Activated CD4-positive, CD25-positive, alpha-beta regulatory T cell (primary cell): ENCODE results near the gene ZGPAT.
A peak's percentile ranks its signal among the peaks of the same experiment; 100 is the strongest.

Source experiments
- DNase-seq, 4 experiments: peaks; one replicate each; lab custom pipeline; 2025; lab: John Stamatoyannopoulos, UW

ZGPAT gene

DNA sequence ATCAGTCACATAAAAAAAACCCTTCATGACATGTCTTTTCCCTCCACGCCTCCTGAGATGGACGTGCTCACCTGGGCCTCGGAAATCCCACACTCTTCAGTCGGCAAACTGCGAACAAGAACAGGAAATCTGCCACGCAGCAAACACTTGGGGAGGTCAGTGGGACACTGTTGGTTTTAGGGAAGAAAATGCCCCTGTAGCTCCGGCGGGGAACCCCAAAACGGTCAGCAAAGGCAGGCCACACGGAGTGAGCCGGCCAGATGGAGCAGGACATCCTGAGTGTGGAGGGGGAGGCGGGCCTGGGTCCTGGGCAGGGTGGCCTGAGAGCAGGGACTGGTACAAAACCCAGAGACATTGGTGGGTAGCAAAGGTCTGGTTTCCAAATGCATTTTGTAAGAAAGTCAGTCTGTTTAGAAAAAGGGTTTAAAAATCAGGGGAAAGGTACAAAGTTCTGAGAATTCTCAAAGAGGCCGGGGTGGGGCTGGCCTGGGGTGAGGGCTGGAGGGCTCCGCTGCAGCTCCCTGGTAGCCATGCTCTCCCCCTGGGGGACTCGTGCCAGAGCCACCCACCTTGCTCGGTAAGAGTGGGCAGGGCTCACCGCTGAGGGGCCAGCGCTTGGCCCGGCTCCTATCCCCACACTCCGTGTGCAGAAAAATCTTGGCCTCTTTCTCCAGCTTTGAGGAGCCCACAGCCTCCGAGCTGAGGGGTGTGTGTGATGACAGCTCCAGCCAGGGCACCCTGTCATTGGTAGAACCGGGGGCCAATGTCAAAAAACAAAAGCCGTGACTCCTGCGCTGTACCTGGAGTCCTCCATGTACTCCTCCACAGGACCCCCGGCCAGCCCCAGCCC lies 37.0 kb downstream of the ZGPAT start:
- DNase-seq: no peak

DNA sequence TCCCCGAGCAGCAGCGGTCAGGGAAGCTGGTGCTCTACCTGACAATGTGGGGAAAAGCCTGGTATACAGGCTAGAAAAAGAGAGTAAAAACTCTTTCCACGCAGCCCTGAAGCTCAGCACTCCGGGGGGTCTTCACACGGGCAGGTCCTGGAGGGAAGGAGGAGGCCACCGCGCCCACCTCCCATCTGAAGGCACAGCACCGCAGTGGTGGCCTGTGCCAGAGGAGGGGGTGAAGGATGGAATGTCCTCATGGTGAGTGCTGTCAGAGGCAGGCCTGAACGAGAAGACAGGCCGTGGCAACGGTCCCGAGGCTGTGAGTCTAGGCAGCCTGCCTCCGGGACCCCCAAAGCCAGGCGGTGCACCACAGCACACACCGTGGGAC lies 37.6 kb downstream of the ZGPAT start:
- no peak for DNase-seq

DNA sequence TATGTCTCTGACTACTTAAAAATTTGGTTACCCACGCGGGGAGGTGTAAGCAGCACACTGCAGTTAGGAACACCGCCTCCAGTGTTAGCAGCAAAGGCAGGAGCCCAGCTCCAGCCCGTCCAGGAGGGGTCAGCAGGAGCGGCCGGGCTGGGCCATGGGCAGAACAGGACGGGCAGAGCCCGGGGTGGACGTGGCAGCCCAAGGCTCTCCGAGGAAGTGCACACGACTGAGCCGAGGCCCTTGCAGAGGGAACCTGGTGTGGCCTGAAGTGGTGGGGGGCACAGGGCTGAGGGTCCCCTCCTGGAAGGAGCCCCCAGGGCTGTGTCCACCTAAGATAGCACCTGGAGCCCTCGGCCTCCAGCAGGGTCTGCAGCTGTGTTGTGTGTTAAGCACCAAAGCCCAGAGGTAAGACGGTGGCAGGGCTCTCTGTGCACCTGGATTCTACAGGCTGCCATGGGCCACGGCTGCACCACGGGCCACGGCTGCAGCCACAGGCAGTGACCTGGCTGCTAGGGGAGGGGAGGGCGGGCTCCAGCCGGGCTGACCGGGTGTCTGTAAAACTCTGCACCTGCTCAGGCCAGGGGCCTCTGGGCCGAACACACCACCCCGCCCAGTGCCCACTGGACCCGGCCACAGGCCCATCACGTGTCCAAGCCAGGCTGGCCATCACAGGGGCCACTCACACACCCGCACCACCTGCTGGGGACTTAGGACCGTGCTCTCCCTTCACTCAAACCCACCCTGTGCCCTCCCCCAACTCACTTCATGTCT lies 38.3 kb downstream of the ZGPAT start:
- DNase-seq: no peak

DNA sequence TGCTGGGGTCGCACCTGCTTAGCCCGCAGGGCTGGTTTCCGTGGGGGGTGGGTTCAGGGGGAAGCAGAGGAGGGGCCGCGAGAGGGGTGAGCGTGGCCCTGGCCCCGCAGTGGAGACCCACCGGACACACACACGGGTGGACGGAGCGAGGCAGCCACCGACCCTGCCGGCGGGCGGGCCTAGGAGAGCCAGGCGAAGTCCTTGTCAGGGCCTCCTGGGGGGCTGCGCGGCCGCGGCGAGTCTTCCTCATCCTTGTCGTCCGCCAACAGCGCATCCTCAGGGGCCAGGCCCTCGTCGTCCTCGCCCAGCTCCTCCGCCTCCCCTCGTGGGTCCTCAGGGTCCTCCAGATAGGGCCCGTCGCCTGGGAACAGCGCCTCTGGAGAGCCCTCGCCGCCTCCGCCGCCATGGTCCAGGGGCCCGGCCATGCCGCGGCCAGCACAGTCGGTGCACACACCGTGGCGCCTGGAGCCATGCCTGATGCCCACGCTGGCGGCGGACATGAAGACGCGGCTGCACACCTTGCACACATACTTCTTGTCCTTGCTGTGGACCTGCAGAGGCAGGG lies 39.0 kb downstream of the ZGPAT start:
- DNase-seq: no peak

DNA sequence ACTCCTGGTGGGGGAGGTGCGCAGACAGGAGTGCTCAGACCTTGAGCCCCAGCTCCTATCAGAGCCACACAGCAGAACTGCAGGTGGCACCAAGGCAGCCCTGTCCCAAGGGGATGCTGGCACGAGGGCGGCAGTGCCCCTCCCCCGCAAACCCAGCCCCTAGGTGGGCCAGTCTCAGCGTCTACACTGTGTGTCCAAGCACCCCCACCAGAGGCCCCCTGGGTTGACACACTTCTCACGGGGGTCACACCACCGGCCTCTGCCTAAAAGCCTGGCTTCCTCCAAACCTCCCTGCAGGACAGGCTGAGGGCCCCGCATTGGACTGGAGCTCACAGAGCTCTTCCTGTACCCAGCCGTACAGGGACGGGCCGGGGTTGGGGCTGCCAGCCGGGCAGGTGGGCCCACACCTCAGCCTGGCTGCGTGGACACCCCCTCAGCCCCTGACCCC lies 39.8 kb downstream of the ZGPAT start:
- DNase-seq: no peak

DNA sequence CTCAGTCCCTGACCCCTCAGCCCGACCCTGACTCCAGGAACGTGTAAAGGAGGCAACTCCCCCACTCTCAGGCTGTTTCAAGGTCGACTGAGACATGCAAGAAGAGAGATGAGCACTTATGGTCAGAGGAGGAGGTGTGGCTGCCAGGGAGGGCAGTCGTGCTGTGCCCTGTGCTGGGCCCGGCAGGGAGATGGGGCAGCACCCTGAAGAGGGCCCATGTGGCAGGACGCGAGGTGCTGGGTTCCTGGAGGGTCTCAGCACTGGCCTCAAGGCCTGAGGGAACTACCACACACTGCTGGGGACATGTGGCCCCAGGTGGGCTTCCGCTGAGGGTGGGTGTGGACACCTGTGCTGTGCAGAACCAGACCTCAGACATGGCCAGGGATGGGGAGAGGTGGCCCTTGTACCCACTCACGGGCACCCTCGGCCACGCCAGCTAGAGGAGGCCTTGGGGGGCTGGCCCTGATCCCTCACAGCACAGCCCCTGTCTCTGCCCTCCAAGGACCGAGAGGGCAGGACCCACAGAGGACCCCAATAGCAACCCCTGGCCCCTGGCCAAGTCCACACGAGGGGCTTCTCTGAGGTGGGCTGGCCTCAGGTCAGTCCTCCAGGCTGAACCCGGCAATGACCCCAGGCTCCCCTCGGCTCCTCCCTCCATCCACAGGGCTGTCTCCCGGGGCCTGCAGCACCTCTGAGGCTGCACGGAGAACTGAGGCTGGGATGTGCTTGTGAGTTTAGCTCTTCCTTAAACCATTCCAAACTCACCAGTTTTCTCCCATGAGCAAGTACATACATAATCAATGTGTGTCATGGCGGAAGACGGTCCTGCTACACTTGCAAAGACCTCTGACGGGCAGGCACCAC lies 40.5 kb downstream of the ZGPAT start:
- no peak for DNase-seq

DNA sequence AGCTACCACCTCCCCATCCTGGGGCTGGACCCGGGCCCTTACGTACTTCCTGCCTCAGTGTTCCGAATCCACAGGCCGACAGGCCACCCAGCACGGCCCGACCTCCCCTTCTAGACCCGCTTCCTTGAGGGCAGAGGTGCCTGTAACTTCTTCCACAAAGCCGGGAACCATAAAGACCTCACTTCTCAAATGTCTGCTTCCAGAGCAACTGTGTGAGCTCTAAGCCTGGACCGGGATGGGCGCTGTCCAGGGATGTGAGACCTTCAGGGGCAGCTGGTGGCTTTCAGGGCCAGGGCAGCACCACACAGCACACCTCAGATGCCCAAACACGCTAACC lies 41.1 kb downstream of the ZGPAT start:
- DNase-seq: no peak

DNA sequence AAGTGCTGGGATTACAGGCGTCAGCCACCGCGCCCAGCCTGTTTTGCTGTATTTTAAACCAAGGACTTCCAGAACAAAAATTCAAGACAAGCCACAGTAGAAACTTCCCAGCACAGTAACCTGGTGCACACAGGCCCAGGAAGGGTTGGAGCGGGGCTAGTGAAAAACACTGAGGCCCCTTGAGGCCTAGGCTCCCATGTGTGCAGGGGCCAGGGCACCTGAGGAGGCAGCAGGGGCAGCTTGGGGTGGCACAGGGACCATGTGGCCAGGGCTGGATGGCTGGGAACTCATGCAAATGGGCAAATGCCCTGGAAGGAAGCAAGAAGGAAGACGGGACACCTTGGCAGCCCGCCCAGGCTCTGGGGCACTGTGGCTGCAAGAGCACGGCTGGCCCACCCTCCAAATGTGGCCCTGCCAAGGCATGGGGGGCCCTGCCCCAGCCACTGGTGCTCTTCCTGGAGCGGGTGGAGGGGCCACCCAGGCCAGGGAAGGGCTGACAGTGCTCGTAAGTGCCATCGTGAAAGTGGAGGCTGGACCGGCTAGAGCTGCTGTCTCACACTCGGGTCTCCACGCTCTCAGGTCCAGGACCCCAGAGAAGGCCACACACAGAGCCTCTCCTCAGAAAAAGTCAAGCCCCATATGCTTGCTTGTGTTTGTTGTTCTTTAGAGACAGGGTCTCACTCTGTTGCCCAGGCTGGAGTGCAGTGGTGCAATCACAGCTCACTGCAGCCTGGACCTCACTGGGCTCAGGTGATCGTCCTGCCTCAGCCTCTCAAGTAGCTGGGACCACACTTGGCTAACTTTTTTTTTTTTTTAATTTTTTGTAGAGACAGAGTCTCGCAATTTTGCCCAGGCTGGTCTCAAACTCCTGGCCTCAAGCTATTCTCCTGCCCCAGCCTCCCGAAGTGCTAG lies 42.0 kb downstream of the ZGPAT start:
- no peak for DNase-seq

DNA sequence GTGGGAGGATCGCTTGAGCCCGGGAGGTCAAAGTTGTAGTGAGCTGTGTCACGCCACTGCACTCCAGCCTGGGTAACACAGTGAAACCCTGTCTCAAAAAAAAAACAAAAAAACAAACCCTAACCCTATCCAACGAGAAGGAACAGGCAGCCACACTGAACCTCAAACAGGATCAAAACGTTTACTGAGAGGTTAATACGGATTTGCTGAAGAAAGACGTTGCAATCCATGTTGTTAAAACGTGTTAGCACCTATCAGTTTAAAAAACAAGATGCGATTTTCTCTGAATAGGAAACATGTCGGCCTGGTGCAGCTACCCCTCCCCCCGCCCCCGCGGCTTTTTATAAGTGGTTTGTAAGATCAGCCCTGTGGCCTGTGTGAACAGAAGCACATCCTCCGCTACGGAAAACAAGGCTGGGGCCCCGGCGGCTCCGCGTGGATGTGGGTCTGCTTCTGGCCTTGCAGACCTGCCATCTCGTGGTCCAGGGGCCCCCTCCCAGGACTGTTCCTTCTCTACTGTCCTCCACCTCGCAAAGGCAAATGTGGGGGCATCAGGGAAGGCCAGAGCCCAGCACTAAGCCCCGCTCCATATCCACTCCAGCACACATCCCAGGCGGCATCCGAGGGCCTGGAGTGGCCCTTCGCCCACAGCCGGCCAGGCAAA lies 43.1 kb downstream of the ZGPAT start:
- DNase-seq: peak in 3 of 4 experiments; percentile 50 to 64 (median 58)

DNA sequence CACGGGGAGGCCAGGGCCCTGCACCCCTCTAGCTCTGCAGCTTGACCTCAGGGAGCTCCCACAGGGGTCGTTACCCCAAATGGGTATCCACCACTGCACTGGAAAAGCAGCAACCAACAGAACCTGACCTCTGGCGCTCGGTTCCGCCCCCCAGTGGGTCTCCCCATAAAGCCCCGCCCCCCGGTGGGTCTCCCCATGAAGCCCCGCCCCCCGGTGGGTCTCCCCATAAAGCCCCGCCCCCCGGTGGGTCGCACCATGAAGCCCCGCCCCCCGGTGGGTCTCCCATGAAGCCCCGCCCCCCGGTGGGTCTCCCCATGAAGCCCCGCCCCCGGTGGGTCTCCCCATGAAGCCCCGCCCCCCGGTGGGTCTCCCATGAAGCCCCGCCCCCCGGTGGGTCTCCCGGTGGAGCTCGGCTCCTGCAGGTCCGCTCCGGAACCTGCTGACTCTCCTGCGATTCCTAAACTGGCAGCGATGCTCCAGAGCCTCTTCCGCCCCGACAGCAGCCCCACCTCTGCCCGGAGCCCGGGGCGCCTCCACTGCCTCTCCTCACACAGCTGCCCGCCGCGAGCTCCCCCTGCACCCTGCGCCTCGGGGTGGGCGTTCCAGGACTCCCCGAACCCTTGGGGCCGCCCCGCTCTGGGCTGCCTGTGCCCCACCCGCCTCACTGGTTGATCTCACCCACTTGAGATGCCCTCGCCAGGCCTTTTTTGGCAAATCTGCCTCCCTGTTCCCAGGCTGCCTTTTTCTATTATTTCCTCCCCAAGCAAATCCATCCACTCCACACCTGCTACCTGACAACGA lies 43.8 kb downstream of the ZGPAT start:
- DNase-seq: no peak

DNA sequence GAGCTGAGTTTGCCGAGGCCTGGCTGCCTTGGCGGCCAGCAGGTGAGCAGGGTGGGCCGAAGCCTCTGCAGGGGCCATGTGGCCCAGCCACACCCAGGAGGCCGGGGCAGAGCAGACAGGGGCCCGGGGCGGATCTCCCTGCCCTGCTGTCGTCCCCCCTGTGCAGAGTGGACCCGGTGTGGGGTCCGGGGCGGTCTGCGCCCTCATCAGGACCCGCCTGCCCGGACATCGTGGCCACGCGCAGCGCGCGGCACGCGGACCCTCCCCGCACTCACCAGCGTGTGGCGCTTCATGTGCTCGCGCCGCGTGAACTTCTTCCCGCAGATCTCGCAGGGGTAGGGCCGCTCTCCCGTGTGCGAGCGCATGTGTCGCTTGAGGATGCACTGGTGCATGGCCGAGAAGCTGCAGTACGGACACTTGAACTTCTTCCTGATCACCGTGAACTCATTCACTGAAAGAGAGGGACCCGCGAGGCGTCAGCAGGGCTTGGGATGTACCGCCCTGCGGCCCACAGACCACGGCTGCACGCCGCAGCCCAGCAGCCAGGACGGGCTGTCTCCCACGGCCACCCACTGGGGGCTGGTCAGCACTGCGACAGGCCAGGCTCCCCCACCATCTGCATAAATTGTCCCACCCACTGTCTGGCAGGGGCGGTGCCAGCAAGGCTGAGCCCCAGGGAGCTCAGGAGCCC lies 44.7 kb downstream of the ZGPAT start:
- no peak for DNase-seq

DNA sequence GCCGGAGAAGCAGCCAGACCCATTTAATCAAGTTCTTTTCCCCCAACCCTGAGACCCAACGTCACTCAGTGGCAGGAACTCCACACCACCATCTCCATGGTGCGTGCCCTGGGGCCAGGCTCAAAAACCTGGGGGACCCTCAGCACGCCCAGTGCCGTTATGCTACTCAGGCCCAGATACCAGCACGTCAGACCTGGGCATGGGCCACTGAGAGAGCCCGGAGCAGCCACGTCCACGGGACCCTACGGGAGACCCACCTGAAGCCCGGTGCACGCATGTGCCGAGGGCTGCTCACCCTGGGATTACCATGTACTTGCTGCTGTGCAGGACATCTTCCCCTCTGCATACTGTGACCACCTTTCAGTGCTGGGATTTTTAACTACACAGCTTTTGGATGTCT lies 45.5 kb downstream of the ZGPAT start:
- DNase-seq: no peak

DNA sequence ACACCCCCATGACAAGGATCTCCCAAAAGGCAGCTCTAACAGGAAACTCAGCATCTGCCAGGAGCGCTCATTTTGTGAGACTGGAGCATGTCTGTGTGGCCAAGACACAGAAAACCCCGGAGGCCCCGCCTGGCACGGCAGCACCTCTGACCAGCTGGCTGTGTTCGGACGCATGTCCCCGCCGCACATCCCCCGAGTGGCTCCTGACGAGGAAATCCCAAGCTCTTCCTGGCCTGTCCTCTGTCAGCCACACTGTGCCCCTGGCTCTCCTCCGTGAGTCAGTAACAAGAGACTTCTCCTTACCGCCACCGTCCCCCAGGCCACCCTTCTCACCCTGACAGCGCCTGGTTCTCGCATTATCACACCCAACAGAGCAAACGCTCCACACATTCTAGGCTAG lies 46.2 kb downstream of the ZGPAT start:
- no peak for DNase-seq

DNA sequence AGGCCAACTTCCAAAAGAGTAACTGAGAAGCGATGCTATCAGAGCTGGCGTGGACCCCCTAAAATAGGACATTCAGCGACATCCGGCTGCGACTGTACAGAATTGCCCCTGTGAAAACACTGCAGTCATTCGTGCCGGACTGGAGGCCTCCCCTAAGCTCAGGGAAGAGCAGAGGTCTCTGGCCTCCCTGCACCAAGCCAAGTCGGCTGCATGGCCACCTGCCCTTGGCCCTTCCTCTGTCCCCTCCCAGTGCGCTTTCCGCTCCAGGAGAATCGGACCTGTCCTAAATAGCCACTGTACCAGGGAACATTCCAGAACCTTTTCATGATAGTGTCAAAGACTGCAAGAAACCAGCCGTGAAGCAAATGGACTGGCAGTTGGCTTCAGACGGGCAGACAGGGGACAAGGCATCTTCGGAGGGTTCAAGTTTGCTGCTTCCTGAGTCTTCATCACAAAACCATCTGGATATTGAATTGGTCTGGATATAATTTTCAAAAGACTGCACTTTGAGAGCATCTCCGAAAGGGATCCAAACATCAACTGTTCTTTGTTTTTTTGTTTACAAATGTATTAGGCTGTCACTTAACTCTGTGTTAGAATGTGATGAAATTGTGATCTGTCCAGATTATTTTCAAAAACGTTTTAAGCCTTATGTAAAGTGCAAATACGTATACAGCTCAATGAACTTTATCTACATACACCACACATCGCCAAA lies 48.3 kb downstream of the ZGPAT start:
- DNase-seq: no peak

DNA sequence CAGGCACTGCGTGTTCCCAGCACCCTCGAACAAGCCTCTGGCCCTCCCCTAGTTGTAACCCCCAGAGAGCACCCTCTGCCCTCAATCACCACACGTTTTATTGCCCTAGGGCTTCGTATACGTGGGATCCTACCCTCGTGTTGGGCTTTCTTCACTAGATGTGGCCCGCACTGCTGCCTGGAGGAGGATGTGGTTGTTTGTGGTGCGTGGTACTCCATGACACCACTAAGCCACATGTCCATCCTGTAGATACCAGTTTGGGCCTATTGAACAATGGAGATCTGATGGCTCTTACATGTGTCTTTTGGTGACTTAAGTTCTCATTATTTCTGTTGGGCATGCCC lies 48.8 kb downstream of the ZGPAT start:
- DNase-seq: no peak

DNA sequence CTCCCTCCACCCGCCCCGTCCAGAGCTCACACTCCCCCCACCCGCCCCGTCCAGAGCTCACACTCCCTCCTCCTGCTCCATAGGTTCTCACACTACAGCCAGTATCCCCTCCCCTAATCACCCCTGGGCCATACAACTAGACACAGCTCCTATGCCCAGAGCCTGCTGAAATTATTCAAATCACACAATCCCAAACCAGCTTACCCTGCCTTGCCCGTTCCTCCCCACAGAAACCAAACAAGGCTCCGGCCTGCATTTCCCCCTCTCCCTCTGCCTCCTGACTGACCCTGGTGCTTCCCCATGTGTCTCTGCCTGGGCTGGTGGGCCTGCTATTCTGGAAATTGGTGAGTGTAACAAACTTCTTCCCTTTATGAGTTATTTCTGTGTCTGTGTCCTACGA lies 50.3 kb downstream of the ZGPAT start:
- no peak for DNase-seq

DNA sequence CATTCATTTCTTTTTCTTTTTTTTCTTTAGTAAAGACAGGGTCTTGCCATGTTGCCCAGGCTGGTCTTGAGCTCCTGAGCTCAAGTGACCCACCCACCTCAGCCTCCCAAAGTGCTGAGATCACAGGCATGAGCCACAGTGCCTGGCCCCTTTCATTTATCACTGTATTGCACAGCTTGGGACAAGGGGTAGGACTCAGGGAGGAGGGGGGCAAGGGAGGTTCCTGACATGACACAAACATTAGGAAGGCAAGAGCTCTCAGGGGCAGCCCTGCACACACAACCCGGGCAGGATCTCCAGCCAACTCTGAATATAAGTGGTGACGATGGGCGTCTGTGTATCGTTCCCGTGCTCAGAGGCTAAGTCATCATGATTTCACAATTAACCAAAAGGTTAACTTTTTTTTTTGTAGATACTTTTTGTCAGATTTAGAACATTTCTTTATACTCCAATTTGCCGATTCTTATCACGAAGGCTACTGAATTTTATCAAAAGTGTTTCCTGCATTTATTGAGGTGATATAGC lies 51.6 kb downstream of the ZGPAT start:
- DNase-seq: no peak
